GM18951 (cell line): Measurements from ENCODE around the gene LAMTOR2.

Experiments used
- POLR2A ChIP-seq: IDR thresholded peaks from 4 replicates; pipeline ENCODE4 v1.6.1; 2011; ENCODE audit warnings: mild to moderate bottlenecking; ENCODE audit not compliant: insufficient read length, insufficient read depth; ENCODE audit errors: extremely low read depth
- in situ Hi-C: fragments of 300-500 bp; cut with MboI; formaldehyde crosslinking; loops from one replicate; pipeline ENCODE4 v1.12.0; 2022; ENCODE audit warnings: low sequenced_read_pairs, mixed read lengths, inconsistent platforms; ENCODE audit not compliant: unreplicated experiment

LAMTOR2 gene

GRCh38 chr1:156102633-156103511, 48.3 kb downstream of the LAMTOR2 start:
- TF ChIP-seq POLR2A: no peak
- in situ Hi-C loops: no loop called here

GRCh38 chr1:156103521-156103947, 49.0 kb downstream of the LAMTOR2 start:
- in situ Hi-C loops: no loop called here
- TF ChIP-seq POLR2A: no peak

DNA sequence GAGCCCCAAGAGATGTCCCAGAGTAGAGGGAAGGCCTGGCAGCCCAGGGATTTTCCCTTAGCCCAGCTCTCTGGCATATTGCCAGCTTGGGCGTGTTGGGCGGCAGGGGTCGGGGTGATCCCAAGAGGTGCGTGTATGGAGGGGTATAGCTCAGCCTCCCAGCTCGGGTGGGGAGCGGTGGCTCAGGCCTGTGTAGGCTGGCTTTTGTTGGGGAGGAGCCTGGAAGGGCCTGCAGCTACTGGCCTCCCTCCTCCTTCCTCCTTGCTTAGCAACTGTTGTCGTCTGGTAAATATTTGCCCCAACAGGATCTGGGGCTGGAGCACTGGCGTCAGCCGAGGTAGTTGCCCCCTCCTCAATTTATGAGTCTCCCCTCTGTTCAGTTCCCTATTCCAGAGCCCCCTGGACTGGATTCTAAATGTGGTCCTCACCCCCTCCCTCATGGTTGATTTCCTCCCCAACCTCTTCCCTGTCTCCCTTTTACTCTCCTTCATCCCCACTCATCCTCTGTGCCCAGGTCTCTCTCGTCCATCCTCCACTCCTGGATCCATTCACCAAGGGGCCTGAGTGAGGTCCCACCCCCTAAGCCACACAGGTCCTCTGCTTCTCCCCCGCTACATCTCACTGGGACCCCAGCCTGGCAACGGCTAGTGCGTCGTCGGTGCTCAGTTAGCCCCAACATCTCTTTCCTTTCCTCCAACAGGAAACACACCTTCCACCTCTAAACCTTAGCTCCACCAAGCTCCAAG, 49.7 kb downstream of the LAMTOR2 start:
- in situ Hi-C loops: no loop called here

GRCh38 chr1:156104861-156105832, 50.6 kb downstream of the LAMTOR2 start:
- TF ChIP-seq POLR2A: no peak
- in situ Hi-C loops: no loop called here

More for the DNA sequence above, 49.7 kb downstream of the LAMTOR2 start:
- TF ChIP-seq POLR2A: no peak

GRCh38 chr1:156106624-156107488, 52.3 kb downstream of the LAMTOR2 start:
- in situ Hi-C loops: no loop called here
- no peak for TF ChIP-seq POLR2A

- TF ChIP-seq POLR2A: no peak
- in situ Hi-C loops: no loop called here
Observed at GRCh38 chr1:156108057-156108456, 53.5 kb downstream of the LAMTOR2 start.
